Caki2 (cell line): ENCODE measurements around the gene NELL1. TPM values are rescaled to one million over a fixed set of nuclear protein-coding genes. Genes with fewer than 3 reads are reported as not detected.

Source experiments
- DNase-seq: peaks from one replicate; pipeline ENCODE4 v3.0.0-alpha.2; 2015; ENCODE audit warnings: low read depth
- in situ Hi-C: cut with HindIII; loops from 2 replicates; pipeline ENCODE4 v1.10.0; 2016; ENCODE audit warnings: low sequenced_read_pairs, low pct_unique_long_range_greater_than_20kb, mixed read lengths
- total RNA-seq: library from RNA; depleted of rRNA; stranded (reverse); fragments of >200 nt; shearing (Covaris generic); gene quantifications from 2 replicates; pipeline ENCODE4 v1.2.3, GENCODE V29; 2014; ENCODE audit warnings: low replicate concordance

The NELL1 gene
- total RNA-seq, 1 experiment from 2014 or later = not detected

DNA sequence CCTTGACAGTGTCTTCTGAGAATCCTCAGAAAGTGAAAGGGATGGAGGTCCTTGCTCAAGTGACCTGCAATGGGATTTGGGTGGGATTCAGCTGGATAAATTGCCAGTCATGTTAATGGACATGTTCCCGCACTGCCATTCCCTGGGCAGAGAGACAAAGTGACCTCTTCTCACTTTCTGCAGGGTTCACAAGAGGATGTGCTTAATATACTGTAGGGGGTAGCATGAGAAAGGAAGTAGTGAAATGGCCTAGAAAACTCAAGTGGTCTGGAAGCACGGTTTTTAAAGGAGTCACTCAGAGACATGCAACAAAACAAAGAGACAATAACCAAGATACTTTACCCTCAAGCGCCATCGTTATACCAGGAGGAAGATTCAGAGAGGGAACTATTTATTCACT lies 70.2 kb downstream of the NELL1 start:
- DNase-seq = no peak
- in situ Hi-C loops = no loop called here

DNA sequence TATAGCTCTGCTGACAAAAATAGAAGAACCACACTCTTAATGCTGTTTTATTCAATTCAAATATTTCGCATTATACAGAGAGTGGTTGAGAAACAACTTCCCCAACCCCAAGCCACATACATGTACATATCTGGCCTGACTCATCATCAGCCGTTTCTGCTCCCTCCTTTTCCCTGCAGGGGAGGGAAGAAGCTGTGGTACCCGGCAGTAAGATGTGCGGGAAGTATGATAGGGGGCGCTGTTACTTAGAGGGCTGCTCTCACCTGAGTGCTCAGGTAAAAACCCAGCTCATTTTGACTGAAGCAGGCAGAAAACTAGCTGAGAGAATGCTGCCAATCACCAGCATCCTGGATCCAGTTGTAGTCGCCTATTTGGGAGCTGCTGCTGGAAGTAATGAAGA lies 85.5 kb downstream of the NELL1 start:
- in situ Hi-C loops = no loop called here
- no peak for DNase-seq

- in situ Hi-C loops = no loop called here
- no peak for DNase-seq
Measured at GRCh38 chr11:20759541-20759940, 90.2 kb downstream of the NELL1 start.

GRCh38 chr11:20760811-20761210 lies 91.4 kb downstream of the NELL1 start:
- no peak for DNase-seq
- in situ Hi-C loops = no loop called here

DNA sequence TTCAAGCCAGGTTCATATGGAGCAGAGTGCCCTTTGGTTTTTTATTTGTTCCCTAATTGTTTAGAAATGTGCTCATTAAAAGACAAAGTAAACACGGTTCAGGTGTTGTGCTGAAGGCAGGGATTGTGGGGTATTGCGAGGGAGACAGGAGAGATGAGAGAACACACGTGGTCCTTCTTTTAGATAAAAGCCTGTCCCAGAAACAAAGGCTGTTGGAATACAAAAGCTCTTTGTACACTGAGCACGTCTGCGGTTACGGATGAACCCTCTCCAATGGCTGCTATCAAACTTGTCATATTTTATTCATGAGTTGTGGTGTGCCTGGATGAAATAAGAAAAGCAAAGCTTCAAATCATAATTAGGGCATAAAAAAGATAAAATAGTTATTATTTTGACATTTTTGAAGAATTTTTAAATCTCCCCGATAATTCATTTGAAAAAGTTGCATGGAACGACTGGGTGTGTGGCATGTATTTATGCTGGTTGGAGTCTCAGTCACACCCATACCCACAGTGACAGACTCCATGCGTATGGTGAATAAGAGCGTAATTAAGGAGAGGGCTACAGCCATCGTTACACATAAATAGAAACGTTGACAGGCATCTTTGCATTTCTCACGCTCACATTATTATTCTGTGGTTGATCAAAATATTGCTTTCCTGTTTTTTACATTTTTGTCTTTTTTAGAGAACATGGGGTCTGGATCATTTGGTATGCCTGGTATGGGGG lies 92.9 kb downstream of the NELL1 start:
- no peak for DNase-seq
- in situ Hi-C loops = no loop called here

DNA sequence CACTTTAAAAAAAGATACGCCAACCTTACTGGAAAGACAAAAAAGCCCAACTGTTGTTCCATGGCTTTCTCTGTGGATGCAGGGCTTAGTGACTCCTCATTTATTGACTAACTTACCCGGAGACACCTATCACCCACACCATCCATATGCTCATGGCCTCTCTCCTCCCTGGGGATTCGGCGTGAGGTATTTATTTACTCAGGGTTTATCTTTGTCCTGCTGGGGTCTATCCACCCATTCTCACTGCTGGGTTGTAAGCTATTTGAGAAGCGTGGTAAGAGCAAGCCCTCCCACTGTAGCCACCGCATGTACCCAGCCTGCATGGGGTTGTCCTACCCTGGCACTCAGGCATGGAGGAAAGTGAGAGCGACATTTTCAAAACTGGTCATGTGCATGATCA lies 93.6 kb downstream of the NELL1 start:
- no peak for DNase-seq
- in situ Hi-C loops = no loop called here

DNA sequence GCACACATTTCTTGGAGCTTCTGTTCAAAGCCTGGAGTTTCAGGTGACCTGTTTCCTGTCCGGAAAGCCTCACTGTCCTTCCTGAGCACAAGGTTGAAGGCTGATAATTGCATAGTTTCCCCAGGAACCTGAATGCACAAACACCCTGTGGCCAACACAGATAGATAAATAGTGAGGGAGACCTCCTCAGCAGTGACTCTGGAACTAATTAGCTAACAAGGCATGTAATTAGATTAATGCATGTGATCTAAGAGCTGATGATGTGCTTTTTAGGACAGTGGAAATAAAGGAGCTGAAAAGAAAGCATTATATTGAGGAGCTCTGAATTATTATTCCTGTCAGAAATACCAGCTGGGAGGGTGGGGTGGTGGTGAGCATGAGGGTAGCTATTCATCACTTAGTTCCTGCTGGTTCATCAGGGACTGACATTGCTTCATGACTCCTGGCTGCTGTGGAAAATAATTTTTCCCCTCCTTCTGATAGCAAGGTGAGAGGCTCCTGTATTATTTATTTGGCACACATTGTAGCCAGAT lies 101.1 kb downstream of the NELL1 start:
- no peak for DNase-seq

GRCh38 chr11:20771026-20771425 lies 101.6 kb downstream of the NELL1 start:
- in situ Hi-C loops = no loop called here
- no peak for DNase-seq

More for the DNA sequence above, 101.1 kb downstream of the NELL1 start:
- in situ Hi-C loops = no loop called here

- DNase-seq = no peak
- in situ Hi-C loops = no loop called here
Measured at GRCh38 chr11:20771681-20772080, 102.3 kb downstream of the NELL1 start.

DNA sequence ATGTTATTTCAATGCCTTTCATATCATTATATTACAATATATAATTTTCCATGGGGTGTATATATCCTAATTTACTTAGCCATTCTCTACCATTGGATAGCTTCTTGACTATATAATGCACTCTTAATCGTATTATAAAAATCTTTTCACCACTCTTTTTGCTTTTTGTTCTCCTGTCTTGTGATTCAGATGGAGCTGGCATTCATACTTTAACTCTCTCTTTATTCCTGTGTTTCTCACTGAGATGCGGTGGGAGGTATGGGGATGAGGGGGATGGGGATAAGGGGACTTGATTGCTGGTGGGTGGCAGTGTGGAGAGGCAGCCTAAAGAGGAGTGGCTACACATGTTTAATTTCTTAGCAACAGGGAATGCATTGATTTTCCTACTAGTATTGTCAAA lies 105.9 kb downstream of the NELL1 start:
- in situ Hi-C loops = no loop called here
- DNase-seq = no peak

DNA sequence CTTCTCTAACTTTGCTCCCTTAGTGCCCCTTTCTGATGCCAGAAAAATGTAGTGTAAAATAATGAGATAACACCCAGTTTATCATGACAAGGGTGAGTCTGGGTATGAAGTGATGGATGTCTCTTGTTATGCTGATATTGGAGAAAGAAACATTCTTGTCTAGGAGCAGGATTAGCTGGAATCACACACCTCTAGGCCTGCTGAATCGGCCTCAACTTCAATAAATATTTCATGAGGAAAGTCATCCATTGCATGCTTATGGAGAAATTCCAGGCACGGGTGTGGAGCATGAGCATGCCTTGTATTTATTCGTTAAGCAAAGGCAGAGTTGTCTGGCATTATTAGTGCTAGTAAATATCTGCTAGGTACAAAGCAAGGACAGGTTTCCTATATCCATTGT lies 113.4 kb downstream of the NELL1 start:
- DNase-seq = no peak
- in situ Hi-C loops = no loop called here

GRCh38 chr11:20783220-20783619 lies 113.8 kb downstream of the NELL1 start:
- in situ Hi-C loops = no loop called here
- no peak for DNase-seq

GRCh38 chr11:20790622-20791021 lies 121.2 kb downstream of the NELL1 start:
- no peak for DNase-seq
- in situ Hi-C loops = no loop called here

- in situ Hi-C loops = no loop called here
- DNase-seq = no peak
Measured at GRCh38 chr11:20795005-20795404, 125.6 kb downstream of the NELL1 start.

DNA sequence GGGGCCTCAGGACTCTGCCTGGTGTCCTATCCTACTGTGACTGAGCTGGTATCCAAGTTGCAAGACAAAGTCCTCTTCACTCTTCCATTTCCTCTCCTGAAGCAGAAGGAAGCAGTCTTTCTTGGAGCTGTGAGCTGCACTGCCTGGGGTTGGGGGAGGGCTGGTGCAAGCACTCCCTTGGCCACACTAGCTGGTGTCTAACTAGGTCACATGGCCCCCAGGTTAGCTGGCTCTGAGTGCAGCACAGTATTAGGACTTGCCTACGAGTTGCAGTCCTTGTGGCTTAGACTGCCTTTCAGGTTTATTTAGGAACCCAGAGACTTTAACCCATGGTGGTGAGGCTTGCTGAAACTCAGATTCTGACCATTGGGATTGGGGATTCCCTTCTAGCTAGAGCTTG lies 138.9 kb downstream of the NELL1 start:
- in situ Hi-C loops = no loop called here

GRCh38 chr11:20821046-20821445 lies 151.7 kb downstream of the NELL1 start:
- no peak for DNase-seq
- in situ Hi-C loops = no loop called here

More for the DNA sequence above, 138.9 kb downstream of the NELL1 start:
- DNase-seq = no peak

- in situ Hi-C loops = no loop called here
Measured at GRCh38 chr11:20821470-20821869, 152.1 kb downstream of the NELL1 start.

GRCh38 chr11:20824773-20825172 lies 155.4 kb downstream of the NELL1 start:
- in situ Hi-C loops = no loop called here
- DNase-seq = no peak

More at GRCh38 chr11:20821470-20821869, 152.1 kb downstream of the NELL1 start:
- no peak for DNase-seq

- in situ Hi-C loops = no loop called here
- no peak for DNase-seq
Measured at GRCh38 chr11:20835561-20835960, 166.2 kb downstream of the NELL1 start.

- DNase-seq = no peak
- in situ Hi-C loops = no loop called here
Measured at GRCh38 chr11:20839231-20839630, 169.8 kb downstream of the NELL1 start.
